Vagina (tissue), 2 donors: ENCODE results near the gene SAPCD1. TPM values are rescaled to one million over a fixed set of nuclear protein-coding genes. Genes with fewer than 3 reads are reported as not detected.

Experiments used
- DNase-seq, 2 donors: peaks; one replicate each; pipeline ENCODE4 v3.0.0-alpha.2; 2017; ENCODE audit errors: extremely low spot score in 2 of 2
- H3K27ac ChIP-seq: fragments of 200-600 bp; sonication (generic); one replicate; pipeline ENCODE4 v1.5.1; 2019
- H3K27me3 ChIP-seq: fragments of 200-600 bp; sonication (generic); one replicate; pipeline ENCODE4 v1.5.1; 2019
- H3K36me3 ChIP-seq, 2 donors: fragments of 200-600 bp; sonication (generic); one replicate each; pipeline ENCODE4 v1.5.1; 2017 to 2019
- H3K4me1 ChIP-seq: fragments of 200-600 bp; sonication (generic); one replicate; pipeline ENCODE4 v1.5.1; 2019
- H3K4me3 ChIP-seq, 2 donors: fragments of 200-600 bp; sonication (generic); 1 replicate in 1 of 2; 2 replicates in 1 of 2; pipeline ENCODE4 v1.5.1; 2016 to 2019
- H3K9me3 ChIP-seq: fragments of 200-600 bp; sonication (generic); one replicate; pipeline ENCODE4 v1.5.1; 2019
- POLR2A ChIP-seq, 2 donors: fragments of 450-650 bp; IDR thresholded peaks; one replicate each; pipeline ENCODE4 v1.6.1; 2017; ENCODE audit warnings: antibody characterized with exemption in 2 of 2, mild to moderate bottlenecking in 2 of 2, moderate library complexity in 2 of 2
- POLR2AphosphoS5 ChIP-seq, 2 donors: sonication (generic); formaldehyde crosslinking; IDR thresholded peaks; one replicate each; pipeline ENCODE4 v1.9.0; 2017; ENCODE audit warnings: antibody characterized with exemption in 2 of 2, mild to moderate bottlenecking in 2 of 2, low read depth in 1 of 2; ENCODE audit not compliant: insufficient read depth in 1 of 2
- intact Hi-C: fragments of 100-400 bp; cut with DNase I; formaldehyde crosslinking; loops from one replicate; pipeline ENCODE4 v1.15.1; 2023
- total RNA-seq: library from RNA; depleted of rRNA; stranded (reverse); fragments of >200 nt; gene quantifications from one replicate; pipeline ENCODE4 v1.2.3, GENCODE V29; 2016
- TF ChIP-seq, protein P1 (sequence below), 3 experiments: fragments of 450-650 bp in 2 of 3; fragments of 200-600 bp in 1 of 3; sonication (generic) in 1 of 3; IDR thresholded peaks; one replicate each; pipeline ENCODE4 v1.5.1; 2017 to 2019; ENCODE audit warnings: antibody characterized with exemption in 3 of 3, mild to moderate bottlenecking in 2 of 3, moderate library complexity in 2 of 3

SAPCD1 gene
- total RNA-seq, 1 donor from 2014 or later: not detected

DNA sequence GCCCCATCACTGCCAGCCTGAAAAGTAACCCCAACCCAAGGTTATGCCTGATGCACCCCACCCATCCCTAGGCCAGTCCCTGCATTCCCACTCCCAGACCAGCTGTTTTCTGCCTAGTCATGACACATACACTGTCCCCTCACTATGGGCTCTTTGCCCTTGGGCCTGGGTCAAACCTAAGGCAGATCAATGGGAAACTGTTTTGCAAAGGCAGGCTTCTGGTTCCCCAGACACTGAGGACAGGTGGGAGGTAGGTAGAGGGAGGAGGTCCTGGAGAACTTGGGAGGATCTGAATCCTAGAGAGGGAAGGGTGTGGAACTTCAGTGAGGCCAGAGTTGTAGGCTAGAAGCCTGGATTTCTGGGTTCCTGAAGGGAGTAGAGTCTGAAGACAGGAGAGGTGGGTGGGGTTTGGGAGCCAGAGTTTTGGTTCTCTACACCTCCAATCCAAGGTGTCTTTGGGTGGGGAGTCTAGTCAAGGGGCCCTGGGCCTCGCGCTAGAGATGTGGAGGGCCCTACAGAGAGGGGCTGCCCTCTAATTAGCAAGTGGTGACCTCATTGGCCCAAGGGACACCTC, 28.1 kb upstream of the SAPCD1 start:
- DNase-seq: no peak
- peak overlapping the region; percentile 67 to 82 for H3K4me3 ChIP-seq
- peaks cover 3 to 33% of the 10 kb centered on the region in 2 donors for H3K36me3 ChIP-seq
- TF ChIP-seq POLR2A (IDR thresholded peaks at IDR 0.05) (no peak), POLR2AphosphoS5 (IDR thresholded peaks at IDR 0.05; ENCODE audit: insufficient read depth in 1 of 2, low read depth in 1 of 2) (no peak)
- TF ChIP-seq, protein P1, sequence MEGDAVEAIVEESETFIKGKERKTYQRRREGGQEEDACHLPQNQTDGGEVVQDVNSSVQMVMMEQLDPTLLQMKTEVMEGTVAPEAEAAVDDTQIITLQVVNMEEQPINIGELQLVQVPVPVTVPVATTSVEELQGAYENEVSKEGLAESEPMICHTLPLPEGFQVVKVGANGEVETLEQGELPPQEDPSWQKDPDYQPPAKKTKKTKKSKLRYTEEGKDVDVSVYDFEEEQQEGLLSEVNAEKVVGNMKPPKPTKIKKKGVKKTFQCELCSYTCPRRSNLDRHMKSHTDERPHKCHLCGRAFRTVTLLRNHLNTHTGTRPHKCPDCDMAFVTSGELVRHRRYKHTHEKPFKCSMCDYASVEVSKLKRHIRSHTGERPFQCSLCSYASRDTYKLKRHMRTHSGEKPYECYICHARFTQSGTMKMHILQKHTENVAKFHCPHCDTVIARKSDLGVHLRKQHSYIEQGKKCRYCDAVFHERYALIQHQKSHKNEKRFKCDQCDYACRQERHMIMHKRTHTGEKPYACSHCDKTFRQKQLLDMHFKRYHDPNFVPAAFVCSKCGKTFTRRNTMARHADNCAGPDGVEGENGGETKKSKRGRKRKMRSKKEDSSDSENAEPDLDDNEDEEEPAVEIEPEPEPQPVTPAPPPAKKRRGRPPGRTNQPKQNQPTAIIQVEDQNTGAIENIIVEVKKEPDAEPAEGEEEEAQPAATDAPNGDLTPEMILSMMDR (IDR thresholded peaks at IDR 0.05): no peak
- peak overlapping the region; percentile 96 for H3K27ac ChIP-seq
- peaks cover 56% of the 10 kb centered on the region for H3K4me1 ChIP-seq
- intact Hi-C loops: loop anchor here (10.0 kb wide), 2 partner anchors 50 to 60 kb away; partner anchors contain the start of genes LY6G5C and VARS1
- H3K9me3 ChIP-seq: no peaks in the 10 kb centered on the region
- no peaks in the 10 kb centered on the region for H3K27me3 ChIP-seq

DNA sequence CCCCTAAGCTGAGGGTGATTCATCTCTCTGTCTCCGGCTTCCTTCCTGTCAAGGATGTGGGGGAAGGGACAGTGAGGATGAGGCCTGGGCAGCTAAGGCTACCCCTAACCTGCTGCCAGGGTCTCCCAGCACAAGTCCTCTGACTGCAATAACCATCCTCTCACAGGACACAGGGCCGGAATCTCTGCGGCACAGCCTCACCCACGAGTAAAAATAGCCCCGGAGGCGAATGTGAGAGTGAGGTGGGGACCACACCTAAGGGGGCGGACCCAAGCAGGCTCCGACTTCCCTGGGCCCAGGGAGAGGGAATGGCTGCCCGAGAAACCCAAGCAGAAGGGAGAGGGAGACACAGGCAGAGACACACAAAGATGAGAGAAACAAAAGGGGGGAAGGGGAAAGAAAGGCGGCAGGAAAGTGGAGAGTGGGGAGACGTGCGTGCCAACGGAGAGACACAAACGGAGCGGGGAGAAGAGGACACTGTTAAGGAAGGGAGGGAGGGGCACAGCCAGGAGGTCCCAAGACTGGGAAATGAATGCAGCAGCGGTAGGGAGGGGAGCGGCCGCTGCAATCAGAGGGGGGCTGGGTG, 27.5 kb upstream of the SAPCD1 start:
- DNase-seq: no peak

DNA sequence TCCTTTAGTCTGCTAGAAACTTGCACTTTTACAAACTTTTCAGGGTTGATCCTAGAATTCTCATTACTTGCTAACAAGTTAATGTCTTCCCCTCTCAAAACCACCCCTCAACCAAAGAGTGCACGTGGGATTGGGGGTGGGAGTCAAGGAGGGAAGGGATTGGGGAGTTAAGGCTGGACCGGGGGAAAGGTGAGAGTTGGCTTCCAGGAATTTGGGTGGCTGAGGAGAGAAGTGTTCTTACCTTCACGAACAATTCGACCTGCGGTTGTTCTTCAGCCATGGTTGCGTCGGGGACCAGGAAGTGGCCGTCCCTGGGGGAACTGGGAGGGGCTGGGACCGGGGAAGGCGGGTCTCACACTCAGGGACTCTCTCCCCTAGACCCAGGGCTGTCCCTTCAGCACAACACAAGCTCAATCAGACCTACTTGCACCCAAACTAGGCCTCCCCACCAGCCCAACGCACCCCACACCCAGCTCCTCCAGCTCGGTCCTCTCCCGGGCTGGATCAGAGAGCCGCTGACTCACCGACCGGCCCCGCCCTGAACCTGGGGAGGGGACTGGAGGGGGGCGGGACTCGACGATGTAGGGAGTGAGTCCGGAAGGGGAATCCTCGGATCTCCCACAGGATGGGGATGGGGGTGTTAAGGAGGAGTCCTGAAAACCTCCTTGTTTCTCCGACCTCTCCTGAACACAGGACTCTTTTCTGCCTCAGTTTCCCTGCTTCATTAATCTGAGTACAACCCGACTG, 26.3 kb upstream of the SAPCD1 start, which contains the start of gene CLIC1:
TSS of gene CLIC1 (minus strand) at position 510 of the 747 bp plus-strand sequence. CDS start at position 280, 230 bp downstream.
- H3K4me3 ChIP-seq: peak within 1 kb of the TSS; percentile 67 to 82
- peak within 1 kb of the TSS; percentile 96 for H3K27ac ChIP-seq
- peak; percentile 85 to 100 for TF ChIP-seq POLR2AphosphoS5 (IDR thresholded peaks at IDR 0.05; ENCODE audit: insufficient read depth in 1 of 2, low read depth in 1 of 2)
- peak in 1 of 2 donors; percentile 97 for TF ChIP-seq POLR2A (IDR thresholded peaks at IDR 0.05)
- TF ChIP-seq, protein P1 (IDR thresholded peaks at IDR 0.05): no peak
- peaks cover 3 to 31% of the 10 kb centered on the region in 2 donors for H3K36me3 ChIP-seq
- peaks cover 60% of the 10 kb centered on the region for H3K4me1 ChIP-seq
- no peaks in the 10 kb centered on the region for H3K9me3 ChIP-seq
- intact Hi-C loops: loop anchor here (5.0 to 10.0 kb wide), 3 partner anchors 51 to 76 kb away; partner anchors contain the start of genes LY6G5C and VARS1
- H3K27me3 ChIP-seq: no peaks in the 10 kb centered on the region
- peak in 1 of 2 donors; percentile 96 for DNase-seq

More for the DNA sequence above, 27.5 kb upstream of the SAPCD1 start:
- Histone ChIP-seq H3K9me3 (no peaks in the 10 kb centered on the region), H3K36me3 (peaks cover 3 to 33% of the 10 kb centered on the region in 2 donors), H3K27ac (peak overlapping the region; percentile 96), H3K4me3 (peak overlapping the region; percentile 67 to 82), H3K27me3 (no peaks in the 10 kb centered on the region), H3K4me1 (peaks cover 59% of the 10 kb centered on the region)
- intact Hi-C loops: loop anchor here (5.0 to 10.0 kb wide), 3 partner anchors 50 to 77 kb away; partner anchors contain the start of genes LY6G5C and VARS1
- TF ChIP-seq, protein P1 (IDR thresholded peaks at IDR 0.05): no peak
- TF ChIP-seq POLR2A (IDR thresholded peaks at IDR 0.05) (peak in 1 of 2 donors; percentile 57), POLR2AphosphoS5 (IDR thresholded peaks at IDR 0.05; ENCODE audit: insufficient read depth in 1 of 2, low read depth in 1 of 2) (peak; percentile 63 to 90)

DNA sequence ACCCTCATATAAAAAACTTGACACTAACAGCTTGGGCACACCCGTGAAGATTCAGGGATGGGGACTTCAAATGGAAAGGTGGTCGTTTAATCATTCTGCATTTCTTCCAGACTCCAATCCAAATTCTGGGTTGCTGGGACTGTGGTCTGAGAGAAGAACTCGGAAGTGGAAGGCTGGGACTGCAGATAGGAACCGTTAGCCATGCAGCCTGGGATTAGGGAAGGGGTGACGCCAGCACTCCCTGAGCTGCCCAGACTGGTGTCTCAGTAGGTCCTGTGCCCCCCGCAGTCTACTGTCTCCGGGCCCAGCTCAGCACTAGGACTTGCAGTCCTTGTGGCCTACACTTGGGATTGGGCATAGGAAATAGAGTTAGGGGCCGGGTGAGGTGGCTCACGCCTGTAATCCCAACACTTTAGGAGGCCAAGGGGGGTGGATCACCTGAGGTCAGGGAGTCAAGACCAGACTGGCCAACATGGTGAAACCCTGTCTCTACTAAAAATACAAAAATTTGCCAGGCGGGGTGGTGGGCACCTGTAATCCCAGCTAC, 25.6 kb upstream of the SAPCD1 start:
- no peak for DNase-seq
- Histone ChIP-seq H3K36me3 (peaks cover 3 to 25% of the 10 kb centered on the region in 2 donors), H3K27me3 (no peaks in the 10 kb centered on the region), H3K4me1 (peaks cover 60% of the 10 kb centered on the region), H3K4me3 (peak overlapping the region; percentile 67 to 82), H3K9me3 (no peaks in the 10 kb centered on the region), H3K27ac (peak overlapping the region; percentile 96)
- intact Hi-C loops: loop anchor here (5.0 to 10.0 kb wide), 3 partner anchors 52 to 75 kb away; partner anchors contain the start of genes LY6G5C and VARS1
- TF ChIP-seq POLR2A (IDR thresholded peaks at IDR 0.05) (no peak), POLR2AphosphoS5 (IDR thresholded peaks at IDR 0.05; ENCODE audit: insufficient read depth in 1 of 2, low read depth in 1 of 2) (no peak)
- TF ChIP-seq, protein P1 (IDR thresholded peaks at IDR 0.05): no peak
